Thymus (tissue), 11 donors: ENCODE data around the gene FBXO31. TPM values are rescaled to one million over a fixed set of nuclear protein-coding genes. Genes with fewer than 3 reads are reported as not detected.
"Not testable (repeated sequence)": the region's sequence is repeated elsewhere in the genome, so short reads cannot be mapped to it uniquely, and the experiment has no call there.

Experiments
- DNase-seq, 9 donors: peaks; one replicate each; pipeline ENCODE4 v3.0.0-alpha.2; 2013; ENCODE audit warnings: low spot score in 9 of 9, low read depth in 6 of 9, missing footprints in 1 of 9
- H3K27ac ChIP-seq, 2 donors: one replicate each; pipeline ENCODE4 v1.5.1; 2013; ENCODE audit warnings: control low read depth in 1 of 2, low read depth in 1 of 2, low read length in 1 of 2, mild to moderate bottlenecking in 1 of 2, moderate library complexity in 1 of 2
- H3K27me3 ChIP-seq, 2 donors: one replicate each; pipeline ENCODE4 v1.5.1; 2013; ENCODE audit warnings: low read length in 1 of 2; ENCODE audit not compliant: control insufficient read depth in 2 of 2, insufficient read depth in 1 of 2
- H3K36me3 ChIP-seq, 2 donors: one replicate each; pipeline ENCODE4 v1.5.1; 2013; ENCODE audit warnings: low read length in 1 of 2, mild to moderate bottlenecking in 1 of 2, moderate library complexity in 1 of 2; ENCODE audit not compliant: control insufficient read depth in 2 of 2, insufficient read depth in 2 of 2
- H3K4me1 ChIP-seq, 2 donors: one replicate each; pipeline ENCODE4 v1.5.1; 2013; ENCODE audit warnings: low read length in 2 of 2; ENCODE audit not compliant: control insufficient read depth in 2 of 2, insufficient read depth in 2 of 2
- H3K4me3 ChIP-seq, 2 donors: one replicate each; pipeline ENCODE4 v1.5.1; 2013; ENCODE audit warnings: low read length in 2 of 2, control low read depth in 1 of 2, mild to moderate bottlenecking in 1 of 2
- H3K9me3 ChIP-seq, 2 donors: one replicate each; pipeline ENCODE4 v1.5.1; 2013; ENCODE audit warnings: low read length in 1 of 2, mild to moderate bottlenecking in 1 of 2; ENCODE audit not compliant: control insufficient read depth in 2 of 2, insufficient read depth in 1 of 2
- WGBS: extraction: QIAGEN DNeasy Blood & Tissue Kit; methylation state at CpG from one replicate; pipeline ENCODE4 v1.1.7; 2013; 5-methylcytosine and 5-hydroxymethylcytosine counted together
- polyA plus RNA-seq: library from polyadenylated mRNA; stranded (reverse); fragments of 200-250 nt; gene quantifications from one replicate; pipeline ENCODE4 v1.2.3, GENCODE V29; 2013
- total RNA-seq: library from RNA; stranded (reverse); fragments of 120-200 nt; gene quantifications from one replicate; pipeline ENCODE4 v1.2.4, GENCODE V29; 2013
- donor health status: healthy.

The FBXO31 gene
- total and polyA plus RNA-seq, 2 donors, result 11.7 to 27.1 TPM

GRCh38 chr16:87369117-87369765, 14.3 kb downstream of the FBXO31 start:
- DNase-seq, result no peak
- Histone ChIP-seq H3K4me1 (peaks cover 0 to 2% of the 10 kb centered on the region in 2 donors), H3K27me3 (no peaks in the 10 kb centered on the region), H3K27ac (peak overlapping the region in 1 of 2 donors; percentile 21), H3K9me3 (no peaks in the 10 kb centered on the region), H3K4me3 (no peak overlapping the region), H3K36me3 (peaks cover 2 to 9% of the 10 kb centered on the region in 2 donors)
- 97% methylated on average over 14 of the region's 14 CpGs for WGBS

- H3K36me3 ChIP-seq, result peaks cover 0 to 9% of the 10 kb centered on the region in 2 donors
- no peak overlapping the region for H3K4me3 ChIP-seq
- H3K9me3 ChIP-seq, result no peaks in the 10 kb centered on the region
- no peaks in the 10 kb centered on the region for H3K27me3 ChIP-seq
- WGBS, result 74% methylated on average over 5 of the region's 5 CpGs
- no peak for DNase-seq
- H3K27ac ChIP-seq, result no peak overlapping the region
- peaks cover 0 to 8% of the 10 kb centered on the region in 2 donors for H3K4me1 ChIP-seq
These were observed 15.4 kb downstream of the FBXO31 start for GRCh38 chr16:87368029-87368770.

- Histone ChIP-seq H3K27me3 (no peaks in the 10 kb centered on the region), H3K27ac (no peak overlapping the region), H3K9me3 (no peaks in the 10 kb centered on the region), H3K4me1 (peaks cover 0 to 8% of the 10 kb centered on the region in 2 donors), H3K4me3 (no peak overlapping the region), H3K36me3 (peaks cover 0 to 9% of the 10 kb centered on the region in 2 donors)
- 95% methylated on average over 9 of the region's 9 CpGs for WGBS
- DNase-seq, result no peak
These were observed 16.0 kb downstream of the FBXO31 start for GRCh38 chr16:87367529-87367928.

GRCh38 chr16:87366930-87367329, 16.6 kb downstream of the FBXO31 start:
- H3K9me3 ChIP-seq, result no peaks in the 10 kb centered on the region
- H3K4me1 ChIP-seq, result peaks cover 0 to 8% of the 10 kb centered on the region in 2 donors
- no peak for DNase-seq
- no peaks in the 10 kb centered on the region for H3K27me3 ChIP-seq
- no peak overlapping the region for H3K27ac ChIP-seq
- 98% methylated on average over 1 of the region's 1 CpG for WGBS
- H3K36me3 ChIP-seq, result peaks cover 1 to 9% of the 10 kb centered on the region in 2 donors
- no peak overlapping the region for H3K4me3 ChIP-seq

- no peak for DNase-seq
- Histone ChIP-seq H3K4me1 (peaks cover 0 to 8% of the 10 kb centered on the region in 2 donors), H3K4me3 (no peak overlapping the region), H3K27ac (no peak overlapping the region), H3K36me3 (peaks cover 4 to 15% of the 10 kb centered on the region in 2 donors), H3K9me3 (no peaks in the 10 kb centered on the region), H3K27me3 (no peaks in the 10 kb centered on the region)
- WGBS, result 92% methylated on average over 4 of the region's 4 CpGs
These were observed 17.3 kb downstream of the FBXO31 start for GRCh38 chr16:87366288-87366687.

- Histone ChIP-seq H3K4me3 (no peak overlapping the region), H3K9me3 (no peaks in the 10 kb centered on the region), H3K27me3 (no peaks in the 10 kb centered on the region), H3K36me3 (peaks cover 4 to 21% of the 10 kb centered on the region in 2 donors), H3K27ac (no peak overlapping the region), H3K4me1 (peaks cover 0 to 8% of the 10 kb centered on the region in 2 donors)
- DNase-seq, result no peak
- WGBS, result 97% methylated on average over 13 of the region's 13 CpGs
These were observed 18.4 kb downstream of the FBXO31 start for GRCh38 chr16:87365021-87365713.

GRCh38 chr16:87363771-87364455, 19.7 kb downstream of the FBXO31 start:
- 89% methylated on average over 17 of the region's 17 CpGs for WGBS
- no peaks in the 10 kb centered on the region for H3K9me3 ChIP-seq
- H3K4me3 ChIP-seq, result no peak overlapping the region
- DNase-seq, result no peak
- no peaks in the 10 kb centered on the region for H3K27me3 ChIP-seq
- H3K27ac ChIP-seq, result peak overlapping the region in 1 of 2 donors; percentile 49
- H3K4me1 ChIP-seq, result peaks cover 0 to 8% of the 10 kb centered on the region in 2 donors
- H3K36me3 ChIP-seq, result peaks cover 9 to 34% of the 10 kb centered on the region in 2 donors

GRCh38 chr16:87362828-87363559, 20.6 kb downstream of the FBXO31 start:
- 98% methylated on average over 13 of the region's 13 CpGs for WGBS
- H3K9me3 ChIP-seq, H3K4me3 ChIP-seq, H3K4me1 ChIP-seq, DNase-seq, H3K27ac ChIP-seq, H3K27me3 ChIP-seq: not testable (repeated sequence)
- peaks cover 17 to 43% of the 10 kb centered on the region in 2 donors for H3K36me3 ChIP-seq
